HepG2 (cell line): ENCODE data around the gene ANO10. TPM values are rescaled to one million over a fixed set of nuclear protein-coding genes. Genes with fewer than 3 reads are reported as not detected.

Source experiments
- FOSL2 ChIP-seq: sonication (generic); formaldehyde crosslinking; IDR thresholded peaks from 2 replicates; pipeline ENCODE4 v1.4.0; 2020; ENCODE audit warnings: missing genetic modification reagents
- HNF1A ChIP-seq, 2 experiments: sonication (generic) in 1 of 2; formaldehyde crosslinking in 1 of 2; IDR thresholded peaks; 2 replicates each; pipeline versions ENCODE4 v1.4.0 to v1.6.1; 2016 to 2020; ENCODE audit warnings: borderline replicate concordance in 1 of 2, low read depth in 1 of 2, mild to moderate bottlenecking in 1 of 2, missing genetic modification reagents in 1 of 2
- KDM5A ChIP-seq: fragments of 200-600 bp; sonication (generic); IDR thresholded peaks from 2 replicates; pipeline ENCODE4 v1.7.0; 2018; ENCODE audit warnings: antibody characterized with exemption, mild to moderate bottlenecking, low read length, borderline replicate concordance
- KMT2B ChIP-seq: IDR thresholded peaks from 2 replicates; pipeline ENCODE4 v1.6.1; 2016; ENCODE audit warnings: missing genetic modification reagents, missing compliant biosample characterization
- RXRB ChIP-seq: IDR thresholded peaks from 2 replicates; pipeline ENCODE4 v1.6.1; 2016; ENCODE audit warnings: borderline replicate concordance, missing genetic modification reagents, missing compliant biosample characterization
- SOX13 ChIP-seq, 3 experiments: fragments of 450-650 bp in 1 of 3; sonication (generic) in 1 of 3; formaldehyde crosslinking in 1 of 3; IDR thresholded peaks in 2 of 3; conservative IDR thresholded peaks in 1 of 3; 2 replicates each; pipeline versions ENCODE4 v1.5.0 to v1.6.1; 2016 to 2020; ENCODE audit warnings: antibody characterized with exemption in 1 of 3, mild to moderate bottlenecking in 1 of 3, missing compliant biosample characterization in 1 of 3, missing genetic modification reagents in 1 of 3, moderate library complexity in 1 of 3
- SP140L ChIP-seq: sonication (generic); formaldehyde crosslinking; IDR thresholded peaks from 2 replicates; pipeline ENCODE4 v1.4.0; 2020; ENCODE audit warnings: missing genetic modification reagents, borderline replicate concordance
- TEAD3 ChIP-seq: optimal IDR thresholded peaks from 2 replicates; pipeline ENCODE3; 2016; ENCODE audit warnings: borderline replicate concordance
- ZBTB42 ChIP-seq: sonication (generic); formaldehyde crosslinking; IDR thresholded peaks from 2 replicates; pipeline ENCODE4 v1.5.0; 2020; ENCODE audit warnings: mild to moderate bottlenecking, missing genetic modification reagents
- ZBTB49 ChIP-seq: sonication (generic); formaldehyde crosslinking; IDR thresholded peaks from 2 replicates; pipeline ENCODE4 v1.4.0; 2020; ENCODE audit warnings: missing genetic modification reagents, borderline replicate concordance
- ZFP62 ChIP-seq: sonication (generic); formaldehyde crosslinking; IDR thresholded peaks from 2 replicates; pipeline ENCODE4 v1.4.0; 2020; ENCODE audit warnings: missing genetic modification reagents
- ZMYM3 ChIP-seq: sonication (generic); formaldehyde crosslinking; IDR thresholded peaks from 2 replicates; pipeline ENCODE4 v1.5.1; 2020; ENCODE audit warnings: mild to moderate bottlenecking, missing genetic modification reagents
- ZNF558 ChIP-seq: sonication (generic); formaldehyde crosslinking; IDR thresholded peaks from 2 replicates; pipeline ENCODE4 v1.9.0; 2022; ENCODE audit warnings: mild to moderate bottlenecking, missing genetic modification reagents, borderline replicate concordance
- ZNF607 ChIP-seq: sonication (generic); formaldehyde crosslinking; IDR thresholded peaks from 2 replicates; pipeline ENCODE4 v1.5.1; 2020; ENCODE audit warnings: missing genetic modification reagents, mild to moderate bottlenecking, borderline replicate concordance
- polyA plus RNA-seq, 8 experiments: library from polyadenylated mRNA; depleted of rRNA in 3 of 8; stranded (reverse) in 7 of 8; unstranded in 1 of 8; fragments of >200 nt; fragmentation: Illumina TruSeq in 4 of 8; extraction: Trizol in 4 of 8; gene quantifications; 2 replicates each; pipeline versions ENCODE4 v1.2.1 to v1.2.3, GENCODE V29; 2011 to 2016; ENCODE audit warnings: low read depth in 4 of 8, missing spikeins in 1 of 8, mixed read lengths in 1 of 8; ENCODE audit not compliant: insufficient read depth in 1 of 8
- total RNA-seq, 5 experiments: library from RNA; depleted of rRNA; stranded (reverse); fragments of >200 nt; fragmentation: Illumina TruSeq; extraction: Trizol; gene quantifications; 2 replicates each; pipeline ENCODE4 v1.2.3, GENCODE V29; 2016; ENCODE audit warnings: low read depth in 1 of 5
- TF ChIP-seq, protein P1 (sequence below): sonication (generic); formaldehyde crosslinking; IDR thresholded peaks from 2 replicates; pipeline ENCODE4 v1.5.0; 2020; ENCODE audit warnings: mild to moderate bottlenecking, missing genetic modification reagents, borderline replicate concordance

Gene ANO10
- total and polyA plus RNA-seq, 2 of the 13 experiments (the other 11 are each of a cell fraction or from before 2014, with no cell fraction given), result 10.4 to 13.1 TPM

DNA sequence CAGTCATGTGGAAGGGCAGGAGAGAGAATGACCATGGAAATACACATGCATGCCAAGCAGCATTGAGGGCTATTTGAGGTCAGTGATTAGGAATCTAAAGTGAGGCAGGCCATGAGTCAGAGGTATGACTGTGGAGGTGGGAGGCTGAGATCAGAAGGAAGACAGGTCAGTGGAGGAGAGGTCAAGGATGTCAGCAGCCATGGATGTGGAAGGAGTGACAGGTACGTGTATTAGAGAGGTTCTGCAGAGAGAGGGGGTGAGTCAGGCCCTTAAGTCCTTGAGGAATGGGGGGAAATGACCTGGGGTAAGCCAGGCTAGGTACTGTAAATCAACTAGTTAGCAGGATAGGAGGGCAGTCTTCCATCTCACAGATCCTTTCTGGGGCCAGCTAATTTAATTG lies 166.6 kb downstream of the ANO10 start (continued):
- no peak for TF ChIP-seq HNF1A (IDR thresholded peaks at IDR 0.05; ENCODE audit: low read depth)
- TF ChIP-seq HNF1A (CRISPR knock-in tag; IDR thresholded peaks at IDR 0.05; ENCODE audit: borderline replicate concordance), result no peak
- TF ChIP-seq ZBTB49 (CRISPR knock-in tag), result no peak
- TF ChIP-seq, protein P1, sequence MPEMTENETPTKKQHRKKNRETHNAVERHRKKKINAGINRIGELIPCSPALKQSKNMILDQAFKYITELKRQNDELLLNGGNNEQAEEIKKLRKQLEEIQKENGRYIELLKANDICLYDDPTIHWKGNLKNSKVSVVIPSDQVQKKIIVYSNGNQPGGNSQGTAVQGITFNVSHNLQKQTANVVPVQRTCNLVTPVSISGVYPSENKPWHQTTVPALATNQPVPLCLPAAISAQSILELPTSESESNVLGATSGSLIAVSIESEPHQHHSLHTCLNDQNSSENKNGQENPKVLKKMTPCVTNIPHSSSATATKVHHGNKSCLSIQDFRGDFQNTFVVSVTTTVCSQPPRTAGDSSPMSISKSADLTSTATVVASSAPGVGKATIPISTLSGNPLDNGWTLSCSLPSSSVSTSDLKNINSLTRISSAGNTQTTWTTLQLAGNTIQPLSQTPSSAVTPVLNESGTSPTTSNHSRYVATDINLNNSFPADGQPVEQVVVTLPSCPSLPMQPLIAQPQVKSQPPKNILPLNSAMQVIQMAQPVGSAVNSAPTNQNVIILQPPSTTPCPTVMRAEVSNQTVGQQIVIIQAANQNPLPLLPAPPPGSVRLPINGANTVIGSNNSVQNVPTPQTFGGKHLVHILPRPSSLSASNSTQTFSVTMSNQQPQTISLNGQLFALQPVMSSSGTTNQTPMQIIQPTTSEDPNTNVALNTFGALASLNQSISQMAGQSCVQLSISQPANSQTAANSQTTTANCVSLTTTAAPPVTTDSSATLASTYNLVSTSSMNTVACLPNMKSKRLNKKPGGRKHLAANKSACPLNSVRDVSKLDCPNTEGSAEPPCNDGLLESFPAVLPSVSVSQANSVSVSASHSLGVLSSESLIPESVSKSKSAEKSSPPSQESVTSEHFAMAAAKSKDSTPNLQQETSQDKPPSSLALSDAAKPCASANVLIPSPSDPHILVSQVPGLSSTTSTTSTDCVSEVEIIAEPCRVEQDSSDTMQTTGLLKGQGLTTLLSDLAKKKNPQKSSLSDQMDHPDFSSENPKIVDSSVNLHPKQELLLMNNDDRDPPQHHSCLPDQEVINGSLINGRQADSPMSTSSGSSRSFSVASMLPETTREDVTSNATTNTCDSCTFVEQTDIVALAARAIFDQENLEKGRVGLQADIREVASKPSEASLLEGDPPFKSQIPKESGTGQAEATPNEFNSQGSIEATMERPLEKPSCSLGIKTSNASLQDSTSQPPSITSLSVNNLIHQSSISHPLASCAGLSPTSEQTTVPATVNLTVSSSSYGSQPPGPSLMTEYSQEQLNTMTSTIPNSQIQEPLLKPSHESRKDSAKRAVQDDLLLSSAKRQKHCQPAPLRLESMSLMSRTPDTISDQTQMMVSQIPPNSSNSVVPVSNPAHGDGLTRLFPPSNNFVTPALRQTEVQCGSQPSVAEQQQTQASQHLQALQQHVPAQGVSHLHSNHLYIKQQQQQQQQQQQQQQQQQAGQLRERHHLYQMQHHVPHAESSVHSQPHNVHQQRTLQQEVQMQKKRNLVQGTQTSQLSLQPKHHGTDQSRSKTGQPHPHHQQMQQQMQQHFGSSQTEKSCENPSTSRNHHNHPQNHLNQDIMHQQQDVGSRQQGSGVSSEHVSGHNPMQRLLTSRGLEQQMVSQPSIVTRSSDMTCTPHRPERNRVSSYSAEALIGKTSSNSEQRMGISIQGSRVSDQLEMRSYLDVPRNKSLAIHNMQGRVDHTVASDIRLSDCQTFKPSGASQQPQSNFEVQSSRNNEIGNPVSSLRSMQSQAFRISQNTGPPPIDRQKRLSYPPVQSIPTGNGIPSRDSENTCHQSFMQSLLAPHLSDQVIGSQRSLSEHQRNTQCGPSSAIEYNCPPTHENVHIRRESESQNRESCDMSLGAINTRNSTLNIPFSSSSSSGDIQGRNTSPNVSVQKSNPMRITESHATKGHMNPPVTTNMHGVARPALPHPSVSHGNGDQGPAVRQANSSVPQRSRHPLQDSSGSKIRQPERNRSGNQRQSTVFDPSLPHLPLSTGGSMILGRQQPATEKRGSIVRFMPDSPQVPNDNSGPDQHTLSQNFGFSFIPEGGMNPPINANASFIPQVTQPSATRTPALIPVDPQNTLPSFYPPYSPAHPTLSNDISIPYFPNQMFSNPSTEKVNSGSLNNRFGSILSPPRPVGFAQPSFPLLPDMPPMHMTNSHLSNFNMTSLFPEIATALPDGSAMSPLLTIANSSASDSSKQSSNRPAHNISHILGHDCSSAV (CRISPR knock-in tag), result no peak
- TF ChIP-seq FOSL2, result peak; percentile 78
- no peak for TF ChIP-seq ZNF558
- no peak for TF ChIP-seq KDM5A
- TF ChIP-seq ZMYM3, result no peak
- TF ChIP-seq SP140L, result no peak
- TF ChIP-seq SOX13 (IDR thresholded peaks at IDR 0.05), result no peak
- no peak for TF ChIP-seq SOX13 (CRISPR knock-in tag; conservative IDR thresholded peaks at IDR 0.05 in 1 of 2, IDR thresholded peaks at IDR 0.05 in 1 of 2)
- TF ChIP-seq KMT2B (CRISPR knock-in tag), result no peak
- peak; percentile 31 for TF ChIP-seq TEAD3 (CRISPR knock-in tag)
- no peak for TF ChIP-seq ZNF607 (CRISPR knock-in tag)
- no peak for TF ChIP-seq ZFP62 (CRISPR knock-in tag)
- no peak for TF ChIP-seq ZBTB42 (CRISPR knock-in tag)
- peak; percentile 91 for TF ChIP-seq RXRB (CRISPR knock-in tag)
